ENCODE results near the gene MTX1.

GRCh38 chr1:155253797-155254196 lies 45.3 kb downstream of the MTX1 start:
- TF ChIP-seq CTCF (conservative IDR thresholded peaks at IDR 0.05; ENCODE audit: low read depth in 2 of 2) (no peak), POLR2AphosphoS5 (IDR thresholded peaks at IDR 0.05; ENCODE audit: low read depth) (no peak), EZH2 (IDR thresholded peaks at IDR 0.05; ENCODE audit: low read depth, unreplicated experiment) (no peak), REST (IDR thresholded peaks at IDR 0.05; ENCODE audit: unreplicated experiment) (no peak), ZNF114 (CRISPR knock-in tag; IDR thresholded peaks at IDR 0.05) (no peak), NANOG (IDR thresholded peaks at IDR 0.05; ENCODE audit: borderline replicate concordance) (no peak)
